Measurements from ENCODE around the gene SORCS2.

The SORCS2 gene

DNA sequence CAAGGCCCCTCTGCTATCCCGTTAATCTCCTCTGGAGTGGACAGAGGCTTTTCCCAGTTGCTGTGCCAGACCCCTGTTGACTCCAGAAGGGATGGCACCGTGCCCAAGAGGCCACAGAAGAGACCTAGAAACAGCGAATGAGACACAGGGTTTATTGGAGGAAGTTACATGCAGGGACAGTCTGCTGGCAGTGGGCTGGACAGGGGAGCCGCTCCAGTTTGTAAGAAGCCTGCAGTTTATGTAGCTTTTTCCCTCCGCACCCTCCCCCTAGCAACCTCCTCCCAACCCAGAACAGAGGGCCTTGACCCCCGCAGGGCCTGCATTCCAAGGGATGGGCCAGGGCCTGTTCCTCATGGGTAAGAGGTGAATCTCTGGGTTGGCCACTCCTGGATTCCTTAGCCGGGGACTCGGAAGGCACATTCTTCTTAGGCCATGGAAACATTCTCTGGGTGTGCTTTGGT lies 459.2 kb downstream of the SORCS2 start:
- Histone ChIP-seq H3K27ac (peak overlapping the region; percentile 22), H3K27me3 (replicated peaks) (no peaks in the 10 kb centered on the region), H3K4me3 (ENCODE audit: low read depth, low read length) (no peak overlapping the region), H3K36me3 (replicated peaks) (no peaks in the 10 kb centered on the region)
- DNase-seq, result peak; percentile 23
- in situ Hi-C loops (cut with HindIII; ENCODE audit: low pct_ligation_motif_present, low sequenced_read_pairs), result no loop called here
- TF ChIP-seq, protein P1, sequence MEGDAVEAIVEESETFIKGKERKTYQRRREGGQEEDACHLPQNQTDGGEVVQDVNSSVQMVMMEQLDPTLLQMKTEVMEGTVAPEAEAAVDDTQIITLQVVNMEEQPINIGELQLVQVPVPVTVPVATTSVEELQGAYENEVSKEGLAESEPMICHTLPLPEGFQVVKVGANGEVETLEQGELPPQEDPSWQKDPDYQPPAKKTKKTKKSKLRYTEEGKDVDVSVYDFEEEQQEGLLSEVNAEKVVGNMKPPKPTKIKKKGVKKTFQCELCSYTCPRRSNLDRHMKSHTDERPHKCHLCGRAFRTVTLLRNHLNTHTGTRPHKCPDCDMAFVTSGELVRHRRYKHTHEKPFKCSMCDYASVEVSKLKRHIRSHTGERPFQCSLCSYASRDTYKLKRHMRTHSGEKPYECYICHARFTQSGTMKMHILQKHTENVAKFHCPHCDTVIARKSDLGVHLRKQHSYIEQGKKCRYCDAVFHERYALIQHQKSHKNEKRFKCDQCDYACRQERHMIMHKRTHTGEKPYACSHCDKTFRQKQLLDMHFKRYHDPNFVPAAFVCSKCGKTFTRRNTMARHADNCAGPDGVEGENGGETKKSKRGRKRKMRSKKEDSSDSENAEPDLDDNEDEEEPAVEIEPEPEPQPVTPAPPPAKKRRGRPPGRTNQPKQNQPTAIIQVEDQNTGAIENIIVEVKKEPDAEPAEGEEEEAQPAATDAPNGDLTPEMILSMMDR (IDR thresholded peaks at IDR 0.05; ENCODE audit: low read depth, low read length, missing control alignments), result peak; percentile 9

DNA sequence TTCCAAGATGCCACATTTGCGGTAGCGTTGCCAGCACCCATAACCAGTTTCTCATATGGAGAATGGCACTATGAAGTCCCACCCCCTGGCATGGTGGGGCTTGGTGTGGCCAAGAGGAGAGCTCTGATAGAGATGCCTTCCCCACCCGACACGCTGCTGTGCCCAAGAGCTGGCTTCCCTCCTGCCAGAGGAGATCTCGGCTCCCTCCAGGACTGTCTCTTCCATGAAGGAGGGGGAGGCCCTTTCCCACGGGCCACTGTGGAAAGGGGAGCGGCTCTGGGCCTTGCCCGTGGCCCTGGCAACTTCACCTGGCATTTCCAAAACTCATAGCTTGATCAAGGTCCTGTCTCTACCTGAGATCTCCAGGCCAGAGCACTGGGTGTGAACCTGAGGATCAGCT lies 459.7 kb downstream of the SORCS2 start:
- Histone ChIP-seq H3K27ac (no peak overlapping the region), H3K36me3 (replicated peaks) (no peaks in the 10 kb centered on the region), H3K27me3 (replicated peaks) (no peaks in the 10 kb centered on the region), H3K4me3 (ENCODE audit: low read depth, low read length) (no peak overlapping the region)
- DNase-seq, result no peak
- in situ Hi-C loops (cut with HindIII; ENCODE audit: low pct_ligation_motif_present, low sequenced_read_pairs), result no loop called here
- TF ChIP-seq, protein P1 (IDR thresholded peaks at IDR 0.05; ENCODE audit: low read depth, low read length, missing control alignments), result no peak

DNA sequence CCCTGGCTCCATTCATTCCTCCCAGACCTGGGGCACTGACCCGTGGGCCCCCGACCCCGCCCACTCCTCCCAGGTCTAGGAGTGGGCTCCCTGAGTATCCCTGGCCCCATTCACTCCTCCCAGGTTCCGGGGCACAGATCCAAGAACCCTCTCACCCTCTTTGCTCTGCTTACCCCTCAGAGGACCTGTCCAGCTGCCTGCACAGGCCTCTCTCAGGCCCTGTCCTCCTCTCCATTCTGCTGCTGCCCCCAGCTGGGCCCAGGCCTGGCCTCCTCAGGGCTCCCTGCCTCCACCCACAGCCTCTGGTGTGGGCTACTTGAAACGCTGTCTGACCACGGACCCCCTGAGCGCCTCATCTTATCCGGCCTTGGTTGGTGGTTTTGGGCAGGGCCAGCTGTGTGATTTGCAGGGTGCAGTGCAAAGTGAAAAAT lies 460.1 kb downstream of the SORCS2 start:
- in situ Hi-C loops (cut with HindIII; ENCODE audit: low pct_ligation_motif_present, low sequenced_read_pairs), result no loop called here
- Histone ChIP-seq H3K36me3 (replicated peaks) (no peaks in the 10 kb centered on the region), H3K27me3 (replicated peaks) (no peaks in the 10 kb centered on the region), H3K27ac (no peak overlapping the region), H3K4me3 (ENCODE audit: low read depth, low read length) (no peak overlapping the region)
- no peak for DNase-seq
- TF ChIP-seq, protein P1 (IDR thresholded peaks at IDR 0.05; ENCODE audit: low read depth, low read length, missing control alignments), result peak; percentile 19

DNA sequence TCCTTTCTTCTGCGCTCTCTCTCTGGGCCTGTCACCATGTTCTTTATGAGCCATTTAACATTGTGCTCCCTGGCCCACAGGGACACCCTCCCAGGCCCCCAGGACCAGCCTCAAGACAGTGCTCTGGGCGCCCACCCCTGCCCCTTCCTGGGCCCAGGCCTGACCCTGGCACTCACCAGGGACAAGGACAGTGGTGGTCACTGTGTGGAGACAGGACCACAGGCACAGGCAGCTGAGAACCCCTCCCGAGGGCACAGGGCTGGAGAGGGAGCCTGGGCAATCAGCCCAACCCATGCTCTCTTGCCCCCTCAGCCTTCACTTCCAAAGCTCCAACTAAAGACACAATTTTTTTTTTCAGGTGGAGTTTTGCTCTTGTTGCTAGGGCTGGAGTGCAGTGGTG lies 460.6 kb downstream of the SORCS2 start:
- Histone ChIP-seq H3K27ac (no peak overlapping the region), H3K4me3 (ENCODE audit: low read depth, low read length) (no peak overlapping the region), H3K36me3 (replicated peaks) (no peaks in the 10 kb centered on the region), H3K27me3 (replicated peaks) (no peaks in the 10 kb centered on the region)
- DNase-seq, result no peak
- in situ Hi-C loops (cut with HindIII; ENCODE audit: low pct_ligation_motif_present, low sequenced_read_pairs), result no loop called here
- TF ChIP-seq, protein P1 (IDR thresholded peaks at IDR 0.05; ENCODE audit: low read depth, low read length, missing control alignments), result no peak

DNA sequence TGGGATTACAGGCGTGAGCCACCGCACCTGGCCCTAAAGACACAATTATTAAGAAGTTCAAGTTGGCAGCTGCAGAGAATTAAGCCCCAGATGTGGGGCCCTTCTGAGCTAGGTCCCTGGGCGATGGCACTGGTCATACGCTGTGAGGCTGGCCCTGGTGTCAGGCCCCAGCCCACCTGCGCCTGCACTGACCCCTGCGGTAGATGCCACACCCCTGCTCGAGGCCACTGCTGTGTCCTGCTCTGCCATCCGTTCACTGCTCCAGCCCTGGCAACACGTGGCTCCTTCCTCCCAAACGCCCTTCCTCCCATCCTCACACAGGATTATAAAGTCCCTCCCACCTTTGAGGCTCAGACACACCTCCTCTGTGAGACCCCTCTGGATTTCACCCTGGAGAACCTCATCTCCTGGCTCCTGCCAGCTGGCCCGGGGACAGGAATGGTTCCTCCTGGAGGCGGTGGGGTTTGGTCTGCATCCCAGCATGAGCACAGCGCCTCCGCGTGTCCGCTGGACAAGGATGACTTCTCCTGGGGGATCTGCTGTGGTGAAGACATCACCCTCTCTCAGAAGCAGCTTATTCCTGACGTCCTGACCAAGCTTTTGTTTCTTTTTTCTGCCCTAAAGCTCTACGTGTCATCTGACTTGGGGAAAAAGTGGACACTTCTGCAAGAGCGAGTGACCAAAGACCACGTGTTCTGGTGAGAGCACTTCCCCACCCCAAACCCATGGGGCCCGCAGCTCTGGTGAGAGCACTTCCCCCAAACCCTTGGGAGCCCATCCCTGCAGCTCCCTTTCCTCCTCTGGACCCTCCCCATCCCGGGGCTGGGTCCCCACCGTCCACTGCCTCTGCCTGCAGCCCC lies 461.4 kb downstream of the SORCS2 start:
- TF ChIP-seq, protein P1 (IDR thresholded peaks at IDR 0.05; ENCODE audit: low read depth, low read length, missing control alignments), result peak; percentile 40
- H3K4me3 ChIP-seq (ENCODE audit: low read depth, low read length), result no peak overlapping the region
- H3K27me3 ChIP-seq (replicated peaks), result no peaks in the 10 kb centered on the region
- no peaks in the 10 kb centered on the region for H3K36me3 ChIP-seq (replicated peaks)
- no peak overlapping the region for H3K27ac ChIP-seq
- no peak for DNase-seq
- in situ Hi-C loops (cut with HindIII; ENCODE audit: low pct_ligation_motif_present, low sequenced_read_pairs), result no loop called here

Measured in brain microvascular endothelial cell (primary cell).